IMR-90 (cell line): ENCODE measurements around the gene XPR1. TPM values are rescaled to one million over a fixed set of nuclear protein-coding genes. Genes with fewer than 3 reads are reported as not detected.

Experiments used
- ATAC-seq: fragments of 200-7000 bp; cut with Tn5 transposase; 2 replicates; pipeline ENCODE4 v1.9.1; 2020; ENCODE audit warnings: low read depth, mild to moderate bottlenecking, moderate library complexity
- BruUV-seq: library from RNA; stranded (reverse); fragments of 400-500 nt; replicated peaks from 2 replicates; lab custom pipeline; 2021; lab: Mats Ljungman, UMichigan
- CTCF ChIA-PET: fragments of 300-600 bp; formaldehyde crosslinking; extraction: SDS; loops from one replicate; lab custom pipeline; 2021; ENCODE audit warnings: antibody characterized with exemption; lab: Yijun Ruan, JAX
- POLR2A ChIA-PET: fragments of 300-600 bp; sonication (Branson Sonifier 250); formaldehyde crosslinking; loops from one replicate; lab custom pipeline; 2022; ENCODE audit warnings: antibody characterized with exemption; ENCODE audit not compliant: unreplicated experiment; lab: Charles Lee
- DNase-seq: peaks from one replicate; pipeline ENCODE4 v3.0.0; 2013
- H2AFZ ChIP-seq: replicated peaks from 2 replicates; pipeline ENCODE3; 2013; ENCODE audit warnings: low read length, mild to moderate bottlenecking; ENCODE audit not compliant: poor library complexity
- H2AK5ac ChIP-seq: 2 replicates; pipeline ENCODE4 v1.6.1; 2013; ENCODE audit warnings: low read depth, low read length, inconsistent platforms
- H2AK9ac ChIP-seq: replicated peaks from 2 replicates; pipeline ENCODE3; 2013; ENCODE audit warnings: mild to moderate bottlenecking, low read depth, low read length, moderate library complexity; ENCODE audit not compliant: poor library complexity
- H2BK120ac ChIP-seq: 2 replicates; pipeline ENCODE4 v1.6.1; 2013; ENCODE audit warnings: low read depth, low read length, inconsistent platforms
- H2BK15ac ChIP-seq: 3 replicates; pipeline ENCODE4 v1.6.1; 2013; ENCODE audit warnings: low read depth, low read length, inconsistent platforms
- H2BK20ac ChIP-seq: 2 replicates; pipeline ENCODE4 v1.6.1; 2013; ENCODE audit warnings: low read depth, mild to moderate bottlenecking, inconsistent platforms, low read length, moderate library complexity
- H2BK5ac ChIP-seq: 2 replicates; pipeline ENCODE4 v1.6.1; 2013; ENCODE audit warnings: mild to moderate bottlenecking, low read depth, low read length, inconsistent platforms; ENCODE audit not compliant: poor library complexity, severe bottlenecking
- H3K14ac ChIP-seq: replicated peaks from 2 replicates; pipeline ENCODE4 v1.6.1; 2013; ENCODE audit warnings: low read depth, low read length, inconsistent platforms
- H3K18ac ChIP-seq: 2 replicates; pipeline ENCODE4 v1.6.1; 2013; ENCODE audit warnings: low read depth, low read length, control low read depth
- H3K23ac ChIP-seq: 2 replicates; pipeline ENCODE4 v1.6.1; 2013; ENCODE audit warnings: low read depth, low read length, inconsistent platforms
- H3K27ac ChIP-seq: 2 replicates; pipeline ENCODE4 v1.5.1; 2013; ENCODE audit warnings: mild to moderate bottlenecking, control low read depth, low read length; ENCODE audit not compliant: insufficient read depth
- H3K27me3 ChIP-seq: 2 replicates; pipeline ENCODE4 v1.6.1; 2013; ENCODE audit warnings: low read length; ENCODE audit not compliant: control insufficient read depth, insufficient read depth
- H3K36me3 ChIP-seq: 2 replicates; pipeline ENCODE4 v1.6.1; 2013; ENCODE audit warnings: low read length, mixed read lengths; ENCODE audit not compliant: control insufficient read depth, insufficient read depth
- H3K4ac ChIP-seq: 2 replicates; pipeline ENCODE4 v1.6.1; 2013; ENCODE audit warnings: low read depth, low read length, inconsistent platforms
- H3K4me1 ChIP-seq: 2 replicates; pipeline ENCODE4 v1.6.1; 2013; ENCODE audit warnings: low read length, mixed read lengths; ENCODE audit not compliant: control insufficient read depth, insufficient read depth
- H3K4me2 ChIP-seq: 2 replicates; pipeline ENCODE4 v1.6.1; 2013; ENCODE audit warnings: low read depth, mild to moderate bottlenecking, control low read depth, low read length, moderate library complexity
- H3K4me3 ChIP-seq: 2 replicates; pipeline ENCODE4 v1.5.1; 2013; ENCODE audit warnings: low read depth, mild to moderate bottlenecking, control low read depth, low read length, moderate library complexity; ENCODE audit not compliant: insufficient read depth
- H3K56ac ChIP-seq: 2 replicates; pipeline ENCODE4 v1.6.1; 2013; ENCODE audit warnings: low read length, inconsistent platforms; ENCODE audit not compliant: insufficient read depth; ENCODE audit errors: extremely low read depth
- H3K79me1 ChIP-seq, 2 experiments: 2 replicates each; pipeline ENCODE4 v1.6.1; 2013; ENCODE audit warnings: low read length in 2 of 2, inconsistent platforms in 1 of 2, low read depth in 1 of 2
- H3K9ac ChIP-seq: 2 replicates; pipeline ENCODE4 v1.6.1; 2013; ENCODE audit warnings: low read depth, low read length, control low read depth
- H3K9me1 ChIP-seq: 2 replicates; pipeline ENCODE4 v1.6.1; 2013; ENCODE audit warnings: low read length, inconsistent platforms; ENCODE audit not compliant: insufficient read depth
- H3K9me3 ChIP-seq: 2 replicates; pipeline ENCODE4 v1.6.1; 2013; ENCODE audit warnings: low read length; ENCODE audit not compliant: control insufficient read depth, insufficient read depth
- H4K20me1 ChIP-seq: 2 replicates; pipeline ENCODE4 v1.6.1; 2013; ENCODE audit warnings: low read length, inconsistent platforms; ENCODE audit not compliant: insufficient read depth
- H4K5ac ChIP-seq: 2 replicates; pipeline ENCODE4 v1.6.1; 2013; ENCODE audit warnings: mild to moderate bottlenecking, low read depth, low read length, control low read depth
- H4K8ac ChIP-seq, 2 experiments: 2 replicates each; pipeline ENCODE4 v1.6.1; 2013; ENCODE audit warnings: low read depth in 2 of 2, low read length in 2 of 2, control low read depth in 1 of 2, inconsistent platforms in 1 of 2
- H4K91ac ChIP-seq: 2 replicates; pipeline ENCODE4 v1.6.1; 2013; ENCODE audit warnings: low read depth, low read length, inconsistent platforms; ENCODE audit not compliant: insufficient read depth
- BHLHE40 ChIP-seq: fragments of 150-350 bp; IDR thresholded peaks from 2 replicates; pipeline ENCODE4 v1.6.1; 2016; ENCODE audit warnings: mild to moderate bottlenecking, low read depth, low read length
- CEBPB ChIP-seq: IDR thresholded peaks from 2 replicates; pipeline ENCODE4 v1.6.1; 2012; ENCODE audit warnings: low read depth, low read length, improper control_type of control experiment
- ELK1 ChIP-seq: fragments of 150-350 bp; IDR thresholded peaks from 2 replicates; pipeline ENCODE4 v1.6.1; 2016; ENCODE audit warnings: low read depth, mild to moderate bottlenecking, low read length, moderate library complexity, borderline replicate concordance
- FOS ChIP-seq: fragments of 150-350 bp; IDR thresholded peaks from 2 replicates; pipeline ENCODE4 v1.6.1; 2016; ENCODE audit warnings: low read depth, low read length
- MAFK ChIP-seq: IDR thresholded peaks from 2 replicates; pipeline ENCODE4 v1.6.1; 2012; ENCODE audit warnings: low read depth, low read length, improper control_type of control experiment
- MAZ ChIP-seq: IDR thresholded peaks from 2 replicates; pipeline ENCODE4 v1.6.1; 2012; ENCODE audit warnings: low read depth, mild to moderate bottlenecking, low read length, improper control_type of control experiment, moderate library complexity, borderline replicate concordance
- MXI1 ChIP-seq: IDR thresholded peaks from 2 replicates; pipeline ENCODE4 v1.6.1; 2012; ENCODE audit warnings: low read depth, mild to moderate bottlenecking, low read length, moderate library complexity, borderline replicate concordance
- NFE2L2 ChIP-seq: fragments of 150-350 bp; IDR thresholded peaks from 2 replicates; pipeline ENCODE4 v1.6.1; 2016; ENCODE audit warnings: low read depth, mild to moderate bottlenecking, low read length
- RAD21 ChIP-seq: IDR thresholded peaks from 2 replicates; pipeline ENCODE4 v1.6.1; 2012; ENCODE audit warnings: low read length, improper control_type of control experiment
- RCOR1 ChIP-seq: IDR thresholded peaks from 2 replicates; pipeline ENCODE4 v1.6.1; 2012; ENCODE audit warnings: mild to moderate bottlenecking, low read length, improper control_type of control experiment; ENCODE audit not compliant: insufficient replicate concordance
- RFX5 ChIP-seq: IDR thresholded peaks from 2 replicates; pipeline ENCODE4 v1.8.0; 2012; ENCODE audit warnings: low read depth, mild to moderate bottlenecking, low read length, moderate library complexity
- SMC3 ChIP-seq: fragments of 150-350 bp; IDR thresholded peaks from 2 replicates; pipeline ENCODE4 v1.6.1; 2016; ENCODE audit warnings: low read depth, mild to moderate bottlenecking, antibody characterized with exemption, low read length, moderate library complexity
- USF2 ChIP-seq: fragments of 150-350 bp; IDR thresholded peaks from 2 replicates; pipeline ENCODE4 v1.6.1; 2017; ENCODE audit warnings: mild to moderate bottlenecking, antibody characterized with exemption, low read length, low read depth
- WGBS, 2 experiments: methylation state at CpG; one replicate each; pipeline versions ENCODE4 v1.1.5 to v1.1.7; 2013; ENCODE audit warnings: missing lambda C conversion rate in 2 of 2; ENCODE audit not compliant: insufficient read length in 1 of 2; ENCODE audit errors: extremely low coverage in 2 of 2; 5-methylcytosine and 5-hydroxymethylcytosine counted together
- dilution Hi-C: fragments of 300-500 bp; cut with HindIII; formaldehyde crosslinking; loops from one replicate; pipeline ENCODE4 v1.14.3; 2018; ENCODE audit warnings: low sequenced_read_pairs; ENCODE audit not compliant: unreplicated experiment
- in situ Hi-C: fragments of 300-500 bp; cut with MboI; formaldehyde crosslinking; loops from 3 replicates; pipeline ENCODE4 v1.14.3; 2019; ENCODE audit warnings: low sequenced_read_pairs, inconsistent platforms, mixed read lengths
- intact Hi-C: fragments of 100-400 bp; cut with micrococcal nuclease; formaldehyde crosslinking; loops from 2 replicates; pipeline ENCODE4 v1.10.0; 2022
- polyA plus RNA-seq, 3 experiments: library from polyadenylated mRNA; depleted of rRNA; stranded (reverse); fragments of >200 nt; gene quantifications; 2 replicates each; pipeline ENCODE4 v1.2.3, GENCODE V29; 2012; ENCODE audit warnings: low replicate concordance in 1 of 3
- total RNA-seq: library from RNA; depleted of rRNA; stranded (reverse); fragments of >200 nt; gene quantifications from 2 replicates; pipeline ENCODE4 v1.2.3, GENCODE V29; 2012

XPR1 gene
- total and polyA plus RNA-seq, 2 of the 4 experiments (the other 2 are of a cell fraction): 11.8 to 25.1 TPM

- Histone ChIP-seq H3K4me2 (no peak overlapping the region), H2BK15ac (no peak overlapping the region), H3K4me1 (0 out of 2 replicates have a peak, but pooled peaks cover 2% of the 10 kb centered on the region), H3K36me3 (peaks cover 2% of the 10 kb centered on the region; the same call in 1 of the 2 replicates), H2BK20ac (no peak overlapping the region), H3K9me1 (no peaks in the 10 kb centered on the region; the same call in 1 of the 2 replicates), H3K56ac (no peak overlapping the region), H3K4me3 (no peak overlapping the region), H3K27ac (no peak overlapping the region), H2AK9ac (no peak overlapping the region), H2BK120ac (no peak overlapping the region), H2AFZ (no peak overlapping the region), H3K4ac (no peak overlapping the region), H3K9ac (no peak overlapping the region), H4K8ac (no peak overlapping the region), H4K5ac (no peak overlapping the region), H3K14ac (no peak overlapping the region), H3K9me3 (no peaks in the 10 kb centered on the region), H4K20me1 (peaks cover 9% of the 10 kb centered on the region; the same call in 1 of the 2 replicates), H3K18ac (no peak overlapping the region), H3K23ac (no peak overlapping the region), H4K91ac (no peak overlapping the region), H3K27me3 (no peaks in the 10 kb centered on the region), H2BK5ac (no peak overlapping the region), H3K79me1 (peaks cover 28 to 53% of the 10 kb centered on the region in 2 experiments), H2AK5ac (no peak overlapping the region)
- dilution Hi-C loops (no loop called here), in situ Hi-C loops (no loop called here), intact Hi-C loops (no loop called here)
- no TSS peak for BruUV-seq
- ChIA-PET CTCF (interaction anchor here (0.6 to 1.2 kb wide), 2 partner anchors 20 to 21 kb away, joined by 3 to 5 read pairs; no protein-coding TSS in a partner anchor), POLR2A (no interaction called here)
- whole genome bisulfite sequencing, 2 experiments: 40% methylated on average over 1 of the region's 1 CpG; no CpG with 5 or more reads in 1 of the 2 experiments
- no peak for TF ChIP-seq USF2
- no peak for TF ChIP-seq NFE2L2
- TF ChIP-seq MXI1: no peak
- no peak for TF ChIP-seq MAFK
- no peak for TF ChIP-seq BHLHE40
- TF ChIP-seq MAZ: no peak
- no peak for TF ChIP-seq RFX5
- no peak for TF ChIP-seq FOS
- TF ChIP-seq RAD21: no peak
- TF ChIP-seq CEBPB: no peak
- no peak for TF ChIP-seq ELK1
- TF ChIP-seq RCOR1: no peak
- TF ChIP-seq SMC3: no peak
- ATAC-seq: no peak
- DNase-seq: no peak
These were observed 11.0 kb downstream of the XPR1 start for GRCh38 chr1:180642781-180643180.
